Tibial nerve (tissue), 4 donors: ENCODE data around the gene BTG2. TPM values are rescaled to one million over a fixed set of nuclear protein-coding genes. Genes with fewer than 3 reads are reported as not detected.
A peak's percentile ranks its signal among the peaks of the same experiment; 100 is the strongest.

Experiments used
- DNase-seq, 2 donors: peaks; one replicate each; pipeline ENCODE4 v3.0.0-alpha.2; 2019; ENCODE audit warnings: low spot score in 2 of 2
- H3K27ac ChIP-seq, 4 donors: fragments of 200-600 bp; sonication (generic) in 3 of 4; one replicate each; pipeline ENCODE4 v1.5.1; 2017 to 2019; ENCODE audit warnings: mild to moderate bottlenecking in 1 of 4
- H3K27me3 ChIP-seq, 2 donors: fragments of 200-600 bp; sonication (generic) in 1 of 2; one replicate each; pipeline versions ENCODE4 v1.5.1 to v1.6.0; 2017 to 2019
- H3K36me3 ChIP-seq, 3 donors: fragments of 200-600 bp; sonication (generic); one replicate each; pipeline ENCODE4 v1.5.1; 2018 to 2019
- H3K4me1 ChIP-seq, 4 donors: fragments of 200-600 bp; sonication (generic) in 3 of 4; one replicate each; pipeline ENCODE4 v1.5.1; 2017 to 2019
- H3K4me3 ChIP-seq, 4 donors: fragments of 200-600 bp; sonication (generic) in 3 of 4; one replicate each; pipeline ENCODE4 v1.5.1; 2017 to 2019; ENCODE audit warnings: mild to moderate bottlenecking in 1 of 4, moderate library complexity in 1 of 4
- H3K9me3 ChIP-seq, 4 donors: fragments of 200-600 bp; sonication (generic) in 3 of 4; one replicate each; pipeline ENCODE4 v1.5.1; 2017 to 2019
- CTCF ChIP-seq, 5 experiments: fragments of 200-600 bp in 3 of 5; fragments of 450-650 bp in 2 of 5; sonication (generic) in 3 of 5; IDR thresholded peaks; one replicate each; pipeline ENCODE4 v1.5.1; 2016 to 2019; ENCODE audit warnings: antibody characterized with exemption in 5 of 5, mild to moderate bottlenecking in 3 of 5, moderate library complexity in 2 of 5
- EP300 ChIP-seq, 2 donors: sonication (generic); formaldehyde crosslinking; IDR thresholded peaks; one replicate each; pipeline ENCODE4 v1.6.1; 2017; ENCODE audit warnings: antibody characterized with exemption in 2 of 2, mild to moderate bottlenecking in 1 of 2
- POLR2A ChIP-seq, 2 donors: fragments of 450-650 bp; IDR thresholded peaks; one replicate each; pipeline ENCODE4 v1.6.1; 2017; ENCODE audit warnings: antibody characterized with exemption in 2 of 2, mild to moderate bottlenecking in 2 of 2, moderate library complexity in 2 of 2
- WGBS, 2 donors: methylation state at CpG; one replicate each; pipeline ENCODE4 v1.1.5; 2018; 5-methylcytosine and 5-hydroxymethylcytosine counted together
- total RNA-seq, 4 donors: library from RNA; depleted of rRNA; stranded (reverse); fragments of >200 nt; gene quantifications; one replicate each; pipeline ENCODE4 v1.1.0, GENCODE V29; 2016

Gene BTG2
- total RNA-seq, 4 donors from 2014 or later: 153 to 208 (median 177) TPM

- Histone ChIP-seq H3K4me1 (peaks cover 0 to 51% (median 45%) of the 10 kb centered on the region in 4 donors), H3K27ac (peak overlapping the region; percentile 96 to 98 (median 96)), H3K27me3 (no peaks in the 10 kb centered on the region), H3K9me3 (no peaks in the 10 kb centered on the region), H3K4me3 (peak overlapping the region; percentile 49 to 62 (median 54)), H3K36me3 (no peaks in the 10 kb centered on the region)
- 5 to 10% methylated on average over 31 of the region's 31 CpGs for WGBS, 2 donors
- TF ChIP-seq POLR2A (IDR thresholded peaks at IDR 0.05) (peak in 1 of 2 donors; percentile 21), CTCF (IDR thresholded peaks at IDR 0.05) (peak; percentile 49 to 80 (median 55)), EP300 (IDR thresholded peaks at IDR 0.05) (peak in 1 of 2 donors; percentile 1)
- peak; percentile 55 to 66 for DNase-seq
These were observed 22.6 kb downstream of the BTG2 start for GRCh38 chr1:203327684-203328457.

- no peak for TF ChIP-seq CTCF (IDR thresholded peaks at IDR 0.05)
- TF ChIP-seq EP300 (IDR thresholded peaks at IDR 0.05): no peak
- TF ChIP-seq POLR2A (IDR thresholded peaks at IDR 0.05): no peak
- Histone ChIP-seq H3K27ac (peak overlapping the region in 3 of 4 donors; percentile 96), H3K36me3 (no peaks in the 10 kb centered on the region), H3K27me3 (no peaks in the 10 kb centered on the region), H3K4me1 (peaks cover 0 to 43% (median 37%) of the 10 kb centered on the region in 4 donors), H3K4me3 (no peak overlapping the region), H3K9me3 (no peaks in the 10 kb centered on the region)
- 79 to 81% methylated on average over 7 of the region's 7 CpGs for WGBS, 2 donors
- no peak for DNase-seq
These were observed 23.4 kb downstream of the BTG2 start for GRCh38 chr1:203328714-203329122.

GRCh38 chr1:203331224-203331623 lies 25.9 kb downstream of the BTG2 start:
- peaks cover 0 to 23% (median 12%) of the 10 kb centered on the region in 4 donors for H3K4me1 ChIP-seq
- H3K36me3 ChIP-seq: no peaks in the 10 kb centered on the region
- H3K27me3 ChIP-seq: no peaks in the 10 kb centered on the region
- H3K4me3 ChIP-seq: no peak overlapping the region
- no peak for DNase-seq
- TF ChIP-seq POLR2A (IDR thresholded peaks at IDR 0.05): no peak
- no peak for TF ChIP-seq CTCF (IDR thresholded peaks at IDR 0.05)
- no peak for TF ChIP-seq EP300 (IDR thresholded peaks at IDR 0.05)
- WGBS, 2 donors: 50 to 80% methylated on average over 1 of the region's 1 CpG
- H3K9me3 ChIP-seq: no peaks in the 10 kb centered on the region
- no peak overlapping the region for H3K27ac ChIP-seq

GRCh38 chr1:203335503-203335902 lies 30.2 kb downstream of the BTG2 start:
- DNase-seq: no peak
- Histone ChIP-seq H3K9me3 (no peaks in the 10 kb centered on the region), H3K4me3 (no peak overlapping the region), H3K27ac (no peak overlapping the region), H3K36me3 (no peaks in the 10 kb centered on the region), H3K4me1 (peaks cover 0 to 28% (median 5%) of the 10 kb centered on the region in 4 donors), H3K27me3 (no peaks in the 10 kb centered on the region)
- 84 to 90% methylated on average over 4 of the region's 4 CpGs for WGBS, 2 donors
- TF ChIP-seq EP300 (IDR thresholded peaks at IDR 0.05): no peak
- TF ChIP-seq CTCF (IDR thresholded peaks at IDR 0.05): no peak
- no peak for TF ChIP-seq POLR2A (IDR thresholded peaks at IDR 0.05)

- Histone ChIP-seq H3K27ac (no peak overlapping the region), H3K9me3 (no peaks in the 10 kb centered on the region), H3K36me3 (no peaks in the 10 kb centered on the region), H3K4me3 (no peak overlapping the region), H3K4me1 (peaks cover 0 to 28% (median 5%) of the 10 kb centered on the region in 4 donors), H3K27me3 (no peaks in the 10 kb centered on the region)
- DNase-seq: no peak
- TF ChIP-seq CTCF (IDR thresholded peaks at IDR 0.05) (no peak), POLR2A (IDR thresholded peaks at IDR 0.05) (no peak), EP300 (IDR thresholded peaks at IDR 0.05) (no peak)
- WGBS, 2 donors: 43 to 57% methylated on average over 1 of the region's 1 CpG
These were observed 30.8 kb downstream of the BTG2 start for GRCh38 chr1:203336097-203336496.
